GM12874 (cell line): ENCODE measurements around the gene TBCB.

Experiments
- TF ChIP-seq, protein P1 (sequence below): IDR thresholded peaks from 2 replicates; pipeline ENCODE4 v1.5.1; 2011; ENCODE audit warnings: low read depth, mild to moderate bottlenecking, control low read depth, low read length, moderate library complexity; ENCODE audit not compliant: insufficient read depth

TBCB gene

DNA sequence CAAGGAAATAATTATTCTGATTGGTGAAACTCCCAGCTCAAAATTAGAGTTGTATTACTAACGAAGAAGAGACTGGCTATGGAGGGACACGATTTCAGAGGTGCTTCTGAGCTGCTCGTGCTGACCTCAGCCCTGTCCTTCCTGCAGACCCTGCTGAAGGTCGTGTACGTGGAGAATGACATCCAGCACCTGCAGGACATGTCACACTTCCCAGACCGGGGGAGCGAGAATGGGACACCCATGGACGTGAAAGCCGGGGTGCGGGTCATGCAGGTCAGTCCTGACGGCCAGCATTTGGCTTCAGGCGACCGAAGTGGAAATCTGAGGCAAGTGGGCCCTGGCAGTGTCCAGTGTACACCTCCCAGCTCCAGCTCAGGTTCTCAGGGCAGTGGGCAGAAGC, 32.4 kb upstream of the TBCB start:
- TF ChIP-seq, protein P1, sequence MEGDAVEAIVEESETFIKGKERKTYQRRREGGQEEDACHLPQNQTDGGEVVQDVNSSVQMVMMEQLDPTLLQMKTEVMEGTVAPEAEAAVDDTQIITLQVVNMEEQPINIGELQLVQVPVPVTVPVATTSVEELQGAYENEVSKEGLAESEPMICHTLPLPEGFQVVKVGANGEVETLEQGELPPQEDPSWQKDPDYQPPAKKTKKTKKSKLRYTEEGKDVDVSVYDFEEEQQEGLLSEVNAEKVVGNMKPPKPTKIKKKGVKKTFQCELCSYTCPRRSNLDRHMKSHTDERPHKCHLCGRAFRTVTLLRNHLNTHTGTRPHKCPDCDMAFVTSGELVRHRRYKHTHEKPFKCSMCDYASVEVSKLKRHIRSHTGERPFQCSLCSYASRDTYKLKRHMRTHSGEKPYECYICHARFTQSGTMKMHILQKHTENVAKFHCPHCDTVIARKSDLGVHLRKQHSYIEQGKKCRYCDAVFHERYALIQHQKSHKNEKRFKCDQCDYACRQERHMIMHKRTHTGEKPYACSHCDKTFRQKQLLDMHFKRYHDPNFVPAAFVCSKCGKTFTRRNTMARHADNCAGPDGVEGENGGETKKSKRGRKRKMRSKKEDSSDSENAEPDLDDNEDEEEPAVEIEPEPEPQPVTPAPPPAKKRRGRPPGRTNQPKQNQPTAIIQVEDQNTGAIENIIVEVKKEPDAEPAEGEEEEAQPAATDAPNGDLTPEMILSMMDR: no peak

DNA sequence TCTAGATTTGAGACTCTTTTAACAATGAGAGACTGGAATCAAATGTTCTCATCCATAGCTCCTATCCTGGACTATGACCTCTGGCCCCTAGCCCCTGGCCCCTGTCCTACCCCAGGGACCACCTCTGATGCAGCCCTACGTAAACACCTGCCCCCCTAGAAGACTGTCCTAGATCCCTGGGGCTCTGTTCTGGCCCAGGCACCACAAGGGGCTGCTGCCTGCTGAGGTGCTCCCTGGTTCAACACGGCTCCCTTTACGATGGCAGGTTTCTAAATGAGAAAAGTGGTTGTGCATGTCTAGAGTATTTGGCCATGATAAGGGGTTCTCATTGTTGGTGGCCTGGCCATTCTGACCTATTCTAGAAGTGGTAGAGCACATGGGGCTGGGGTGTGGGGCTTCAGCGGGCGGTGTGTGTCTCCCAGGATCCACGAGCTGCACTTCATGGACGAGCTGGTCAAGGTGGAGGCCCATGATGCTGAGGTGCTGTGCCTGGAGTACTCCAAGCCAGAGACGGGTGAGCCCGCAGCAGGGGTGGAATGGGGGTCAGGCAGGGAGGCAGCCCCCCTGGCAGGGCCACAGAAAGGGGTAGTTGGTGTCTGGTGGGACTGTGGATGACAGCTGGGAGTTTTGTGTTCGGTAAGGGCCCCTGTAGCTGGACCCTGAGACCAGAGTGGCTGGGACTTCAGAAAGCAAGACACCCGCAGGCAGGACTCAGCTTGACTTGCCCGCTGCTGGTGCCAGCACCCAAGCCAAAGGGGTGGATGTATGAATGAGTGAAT, 30.8 kb upstream of the TBCB start:
- TF ChIP-seq, protein P1: no peak

DNA sequence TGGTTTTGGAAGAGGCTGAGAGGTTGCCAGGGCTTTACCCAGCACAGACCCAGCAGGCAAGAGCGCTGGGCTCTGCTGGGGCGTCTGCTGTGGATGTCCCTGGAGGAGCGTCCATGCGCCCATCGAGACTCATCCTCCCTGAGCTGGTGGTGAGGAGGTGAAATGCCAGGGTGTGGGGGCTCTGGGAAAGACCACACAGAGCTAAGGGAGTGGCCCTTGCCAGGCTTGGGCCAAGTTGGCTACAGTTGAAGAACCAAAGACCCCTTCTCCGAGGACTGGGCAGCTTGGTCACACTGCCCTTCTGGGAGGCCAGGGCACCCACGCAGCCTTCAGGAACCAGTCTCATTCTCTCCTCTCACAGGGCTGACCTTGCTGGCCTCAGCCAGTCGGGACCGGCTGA, 28.9 kb upstream of the TBCB start:
- TF ChIP-seq, protein P1: no peak

DNA sequence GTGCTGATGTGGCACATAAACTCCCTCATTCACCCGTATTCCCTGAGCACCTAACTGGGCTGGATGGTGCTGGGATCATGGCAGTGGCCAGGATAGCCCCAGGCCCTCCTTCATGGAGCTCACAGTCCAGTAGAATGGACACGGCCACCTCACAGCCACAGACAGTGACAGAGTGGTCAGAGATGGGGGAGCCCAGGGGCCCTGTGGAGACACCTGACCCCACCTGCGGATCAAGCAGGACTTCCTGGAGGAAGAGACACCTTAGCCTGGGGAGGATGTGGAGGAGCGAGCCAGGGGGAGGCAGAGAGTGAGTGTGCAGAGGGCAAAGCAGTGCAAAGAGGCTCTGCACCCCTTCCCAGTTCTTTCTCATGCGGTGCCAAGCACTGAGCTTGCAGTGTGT, 25.4 kb upstream of the TBCB start:
- TF ChIP-seq, protein P1: no peak

DNA sequence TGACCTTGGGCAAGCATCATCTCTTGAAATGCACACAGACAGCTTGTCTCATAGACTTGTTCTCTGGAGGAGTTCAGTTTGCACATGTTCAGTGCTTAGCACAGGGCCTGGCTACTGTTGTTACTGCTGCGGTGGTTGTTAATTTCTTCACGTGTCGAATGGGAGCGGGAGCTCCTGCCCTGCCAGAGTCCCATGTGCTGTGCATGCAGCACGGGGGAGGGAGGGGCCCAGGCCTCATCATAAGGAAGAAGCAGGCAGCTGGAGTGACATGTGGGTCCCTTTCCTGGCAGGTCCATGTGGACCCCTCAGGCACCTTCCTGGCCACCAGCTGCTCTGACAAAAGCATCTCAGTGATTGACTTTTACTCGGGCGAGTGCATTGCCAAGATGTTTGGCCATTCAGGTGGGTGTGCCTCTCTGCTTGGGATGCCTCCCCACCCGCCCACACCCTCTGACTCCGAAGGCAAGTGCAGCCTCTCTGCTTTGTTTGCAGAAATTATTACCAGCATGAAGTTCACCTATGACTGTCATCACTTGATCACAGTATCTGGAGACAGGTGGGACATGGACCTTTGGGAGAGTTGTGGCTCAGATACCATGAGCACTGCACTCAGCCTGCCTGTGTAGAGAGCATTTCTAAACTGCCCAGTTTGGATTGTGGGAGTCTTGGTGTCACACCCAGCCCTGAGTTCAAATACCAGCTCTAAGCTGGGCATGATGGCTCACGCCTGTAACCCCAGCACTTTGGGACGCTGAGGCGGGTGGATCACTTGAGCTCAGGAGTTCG, 24.2 kb upstream of the TBCB start:
- TF ChIP-seq, protein P1: no peak

DNA sequence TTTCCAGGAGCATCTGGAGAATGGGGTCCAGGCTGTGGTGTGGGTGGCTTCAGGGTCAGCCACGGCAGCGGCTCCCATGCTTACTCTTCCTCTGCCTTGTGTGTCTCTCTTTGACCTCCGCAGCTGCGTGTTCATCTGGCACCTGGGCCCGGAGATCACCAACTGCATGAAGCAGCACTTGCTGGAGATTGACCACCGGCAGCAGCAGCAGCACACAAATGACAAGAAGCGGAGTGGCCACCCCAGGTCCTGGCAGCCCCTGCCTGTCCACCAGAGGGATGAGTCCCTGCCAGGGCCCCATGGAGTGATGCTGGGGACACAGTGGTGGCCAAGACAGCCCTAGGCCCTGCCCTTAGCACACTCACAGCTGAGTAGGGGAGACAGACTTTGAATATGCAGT, 22.7 kb upstream of the TBCB start:
- TF ChIP-seq, protein P1: no peak

DNA sequence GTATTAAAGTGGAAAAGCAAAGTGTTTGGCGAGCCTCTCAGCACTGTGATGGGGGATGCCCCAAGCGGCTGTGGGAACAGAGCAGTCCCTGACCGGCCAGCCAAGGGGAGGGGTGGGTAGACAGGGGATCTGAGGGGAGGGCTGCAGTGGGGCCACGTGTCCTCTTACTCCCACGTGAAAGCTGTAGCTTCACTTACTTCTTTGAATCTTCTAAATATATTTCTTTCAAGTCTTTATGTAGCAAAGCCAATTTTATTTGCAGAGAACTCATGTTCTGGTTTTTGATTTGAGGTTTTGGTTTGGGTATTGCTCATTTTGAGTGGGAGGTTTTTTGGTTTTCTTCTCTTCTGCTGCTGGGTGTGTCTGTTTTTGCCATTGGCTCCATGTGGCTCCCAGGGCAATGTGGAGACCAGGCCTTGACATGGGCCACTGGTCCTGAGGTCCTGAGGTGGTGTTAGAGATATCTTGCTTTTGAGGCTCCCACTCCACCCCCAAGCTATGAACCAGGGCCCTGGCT, 22.1 kb upstream of the TBCB start:
- TF ChIP-seq, protein P1: no peak
